GM21529 (cell line): Measurements from ENCODE around the gene LOC101059915.
A peak's percentile ranks its signal among the peaks of the same experiment; 100 is the strongest.
"Not testable (repeated sequence)": the region's sequence is repeated elsewhere in the genome, so short reads cannot be mapped to it uniquely, and the experiment has no call there.

Experiments
- ATAC-seq: cut with Tn5 transposase; IDR thresholded peaks from one replicate; pipeline ENCODE4 v1.9.1; 2021; ENCODE audit not compliant: unreplicated experiment

Gene LOC101059915

DNA sequence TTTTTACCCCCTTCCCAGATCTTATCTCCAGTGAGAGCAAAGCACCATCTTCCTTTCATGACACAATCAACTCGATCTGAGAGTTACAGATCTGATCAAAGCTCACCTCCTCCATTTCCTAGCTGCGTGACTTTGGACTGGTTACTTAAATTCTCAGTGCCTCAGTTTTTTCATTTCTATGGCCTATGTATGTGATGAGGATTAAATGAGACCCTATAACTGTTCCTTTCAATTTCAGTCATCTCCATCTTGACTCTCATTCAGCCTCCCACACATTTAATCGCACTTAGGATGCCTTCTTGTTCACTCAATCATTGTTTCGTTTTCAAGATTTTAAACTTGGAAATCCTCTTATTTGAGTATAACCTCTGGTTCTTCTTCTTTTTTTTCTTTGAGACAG, 28.9 kb upstream of the LOC101059915 start:
- no peak for ATAC-seq

DNA sequence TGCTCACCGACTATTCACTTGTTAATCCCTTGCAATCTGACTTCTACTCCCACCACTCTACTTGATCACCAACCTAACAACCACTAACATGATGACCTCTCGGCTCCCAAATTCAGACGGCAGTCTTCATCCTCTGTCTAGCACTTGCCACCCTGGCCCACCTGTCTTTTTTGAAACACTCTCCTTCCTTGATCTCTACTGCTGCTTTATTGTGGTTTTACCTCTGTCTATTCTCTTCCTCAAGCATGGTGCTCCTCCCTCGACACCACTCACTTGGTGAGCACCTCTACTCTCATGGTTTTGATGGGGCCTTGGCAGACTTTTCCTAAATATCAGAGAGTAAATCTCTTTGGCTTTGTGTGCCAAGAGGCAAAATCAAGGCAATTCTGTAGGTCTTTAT, 27.3 kb upstream of the LOC101059915 start:
- ATAC-seq = no peak

- ATAC-seq = not testable (repeated sequence)
These were observed 22.9 kb upstream of the LOC101059915 start for GRCh38 chrX:71644406-71644805.

GRCh38 chrX:71650333-71650969, 16.9 kb upstream of the LOC101059915 start:
- ATAC-seq = peak; percentile 89

GRCh38 chrX:71652405-71652804, 14.9 kb upstream of the LOC101059915 start:
- no peak for ATAC-seq

DNA sequence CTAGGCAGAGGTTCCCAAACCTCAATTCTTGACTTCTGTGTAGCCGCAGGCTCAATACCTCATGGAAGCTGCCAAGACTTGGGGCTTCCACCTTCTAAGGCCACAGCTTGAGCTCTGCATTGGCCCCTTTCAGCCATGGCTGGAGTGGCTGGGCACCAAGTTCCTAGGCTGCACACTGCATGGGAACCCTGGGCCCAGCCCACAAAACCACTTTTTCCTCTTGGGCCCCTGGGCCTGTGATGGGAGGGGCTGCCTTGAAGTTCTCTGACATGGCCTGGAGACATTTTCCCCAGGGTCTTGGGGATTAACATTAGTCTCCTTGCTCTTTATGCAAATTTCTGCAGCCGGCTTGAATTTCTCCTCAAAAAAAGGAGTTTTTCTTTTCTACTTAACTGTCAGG, 14.0 kb upstream of the LOC101059915 start:
- ATAC-seq = no peak

DNA sequence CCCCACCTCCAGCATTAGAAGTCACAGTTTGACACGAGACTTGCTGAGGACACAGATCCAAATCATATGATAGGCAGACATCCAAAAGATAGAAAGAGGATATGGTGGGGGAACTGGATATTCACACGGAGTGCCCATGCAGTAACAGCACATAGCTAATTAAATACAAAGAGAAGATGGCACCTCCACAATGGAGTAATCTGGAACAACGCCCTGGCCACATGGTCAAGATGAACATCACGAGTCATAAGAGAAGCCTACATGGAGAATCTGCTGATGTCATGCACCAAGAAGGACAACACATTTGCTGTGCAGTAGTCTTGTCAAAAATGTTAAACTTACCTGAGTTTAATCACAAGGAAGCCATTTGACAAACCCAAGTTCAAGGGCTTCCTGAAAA, 10.1 kb upstream of the LOC101059915 start:
- ATAC-seq = no peak

GRCh38 chrX:71659342-71659741, 8.0 kb upstream of the LOC101059915 start:
- ATAC-seq = no peak

- ATAC-seq = no peak
These were observed 7.4 kb upstream of the LOC101059915 start for GRCh38 chrX:71659959-71660358.

DNA sequence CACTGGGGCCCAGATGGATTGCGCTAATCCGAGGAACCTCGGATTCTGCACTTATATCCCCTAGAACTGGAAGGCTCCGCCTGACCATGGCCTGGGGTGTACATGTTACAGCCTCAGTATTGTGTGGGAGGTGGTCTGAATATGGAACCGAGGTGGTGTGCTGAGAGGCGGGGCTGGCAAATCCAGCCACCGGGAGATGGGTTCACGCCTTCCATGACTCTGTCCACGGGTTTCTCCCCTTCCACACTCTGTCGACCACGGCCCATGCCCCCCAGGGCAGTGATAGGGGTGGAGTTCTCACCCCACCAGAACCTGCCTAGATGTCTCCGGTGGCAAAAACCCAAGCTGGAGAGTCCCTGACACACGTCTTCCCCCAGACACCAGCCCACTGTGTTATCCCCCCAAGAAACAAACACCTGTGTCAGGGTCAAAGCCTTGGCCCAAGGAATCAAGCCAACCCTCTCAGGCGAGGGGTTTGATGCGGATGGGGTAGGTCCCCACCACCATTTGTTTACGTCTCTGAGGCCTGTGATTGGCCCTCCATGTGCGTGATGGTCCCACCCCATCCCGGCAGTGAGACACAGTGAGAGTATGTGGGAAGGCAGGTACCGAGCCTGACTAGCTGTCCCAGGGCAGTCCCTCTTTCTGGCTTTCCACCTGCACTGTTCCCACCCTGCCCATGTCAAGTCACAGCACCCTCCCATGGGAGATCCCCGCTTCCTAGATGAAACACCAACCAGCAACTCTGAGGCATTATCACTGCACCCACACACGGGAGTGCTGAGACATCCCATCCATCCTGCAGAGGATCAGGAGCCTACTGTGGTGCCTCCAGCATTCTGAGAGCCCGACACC, 6.6 kb upstream of the LOC101059915 start:
- no peak for ATAC-seq

DNA sequence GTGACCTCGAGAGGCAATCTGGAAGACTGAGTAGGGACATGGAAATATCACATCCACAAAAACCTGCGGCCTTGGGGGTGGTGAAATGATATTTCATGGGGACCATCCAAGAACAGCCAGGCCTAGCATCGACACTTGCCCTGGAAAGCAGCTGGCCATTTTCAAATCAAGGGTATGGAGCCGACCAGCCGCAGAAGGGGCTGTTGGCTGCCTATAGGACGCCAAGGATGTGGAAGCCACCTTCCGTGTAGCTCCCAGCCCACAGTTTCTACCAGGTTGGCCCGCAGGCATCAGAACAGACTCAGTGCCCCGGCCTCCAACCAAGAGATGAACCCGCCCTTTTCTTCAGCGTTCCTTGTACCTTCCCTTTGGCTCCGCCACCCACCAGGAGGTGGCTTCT, 5.4 kb upstream of the LOC101059915 start:
- ATAC-seq = no peak

GRCh38 chrX:71662654-71663053, 4.7 kb upstream of the LOC101059915 start:
- not testable (repeated sequence) for ATAC-seq

GRCh38 chrX:71663238-71663637, 4.1 kb upstream of the LOC101059915 start:
- not testable (repeated sequence) for ATAC-seq

GRCh38 chrX:71664202-71664601, 3.1 kb upstream of the LOC101059915 start:
- not testable (repeated sequence) for ATAC-seq

DNA sequence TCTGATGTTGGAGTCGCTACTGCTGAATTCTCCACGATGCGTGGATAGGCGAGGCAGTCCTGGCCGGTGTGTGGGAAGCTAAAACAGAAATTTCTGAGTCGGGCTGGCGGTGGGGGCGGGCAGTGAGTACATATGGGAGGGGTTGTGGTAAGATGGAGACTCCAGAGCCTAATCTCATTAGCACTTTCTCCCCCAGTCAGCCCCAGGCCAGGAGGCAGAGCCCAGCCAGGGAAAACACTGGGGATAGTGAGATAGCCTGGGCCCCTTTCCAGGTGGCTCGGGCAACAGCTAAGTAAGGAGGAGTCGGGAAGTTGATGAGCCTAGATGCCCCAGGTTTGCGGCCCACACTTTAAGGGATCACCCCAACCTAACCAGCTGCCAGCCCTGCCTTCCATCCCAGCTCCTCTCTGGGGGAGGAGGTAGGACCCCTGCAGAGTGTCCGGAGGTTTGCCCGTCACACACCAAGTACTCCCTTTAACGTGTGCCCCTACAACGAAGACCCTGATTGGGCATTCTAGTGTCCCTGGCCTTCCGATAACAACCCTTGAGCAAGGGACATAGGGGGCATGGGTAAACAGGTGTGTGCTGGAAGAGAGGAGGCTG, 2.4 kb upstream of the LOC101059915 start:
- no peak for ATAC-seq

GRCh38 chrX:71665747-71666146, 1.6 kb upstream of the LOC101059915 start:
- no peak for ATAC-seq

DNA sequence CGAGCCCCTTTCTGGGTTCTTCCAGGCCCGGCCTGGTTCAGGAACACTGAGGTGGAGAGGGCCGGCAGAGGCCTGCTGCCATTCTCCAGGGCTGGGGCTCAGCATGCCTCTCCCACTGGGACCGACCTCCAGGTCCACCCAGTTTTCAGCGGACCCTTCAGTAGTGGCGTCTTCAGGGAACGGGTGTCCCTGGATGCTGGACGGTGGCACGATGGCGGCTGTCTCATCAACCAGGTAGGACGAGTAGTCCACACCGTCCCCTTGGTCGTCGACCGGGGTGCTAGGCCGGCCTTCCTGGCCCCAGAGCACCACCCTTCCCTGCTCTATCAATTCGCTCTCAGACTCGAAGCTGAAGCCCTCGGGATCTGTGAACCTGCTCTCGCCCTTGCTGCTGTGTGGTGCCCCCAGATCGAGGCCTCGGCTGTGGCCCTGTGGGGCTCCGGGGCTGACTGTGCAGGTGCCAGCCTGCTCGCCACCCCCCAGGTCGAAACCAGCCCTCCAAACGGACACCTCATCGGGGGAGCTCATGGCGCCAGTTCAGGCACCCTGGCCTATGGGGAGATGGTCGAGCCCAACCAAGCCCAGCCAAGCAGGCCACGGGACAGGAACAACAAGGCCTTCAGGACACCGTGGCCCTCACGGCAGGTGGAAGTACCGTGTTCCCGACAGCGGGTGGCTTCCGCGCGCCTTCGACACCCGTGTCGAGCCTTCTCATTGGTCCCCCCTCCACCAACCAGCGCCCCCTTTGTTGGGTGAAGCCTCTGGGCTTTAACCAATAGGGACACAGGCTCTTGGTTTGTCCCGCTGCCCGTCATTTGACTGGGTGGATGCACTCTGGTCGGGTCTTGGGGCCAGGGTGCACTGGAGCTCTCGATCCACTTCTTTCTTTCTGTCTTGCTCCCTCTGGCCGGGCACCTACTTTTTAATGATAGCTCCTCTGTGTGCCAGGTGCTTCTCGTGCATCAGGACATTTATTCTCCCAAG, 814 bp upstream of the LOC101059915 start:
- ATAC-seq = no peak

GRCh38 chrX:71668248-71668595, 876 bp downstream of the LOC101059915 start:
- no peak for ATAC-seq

DNA sequence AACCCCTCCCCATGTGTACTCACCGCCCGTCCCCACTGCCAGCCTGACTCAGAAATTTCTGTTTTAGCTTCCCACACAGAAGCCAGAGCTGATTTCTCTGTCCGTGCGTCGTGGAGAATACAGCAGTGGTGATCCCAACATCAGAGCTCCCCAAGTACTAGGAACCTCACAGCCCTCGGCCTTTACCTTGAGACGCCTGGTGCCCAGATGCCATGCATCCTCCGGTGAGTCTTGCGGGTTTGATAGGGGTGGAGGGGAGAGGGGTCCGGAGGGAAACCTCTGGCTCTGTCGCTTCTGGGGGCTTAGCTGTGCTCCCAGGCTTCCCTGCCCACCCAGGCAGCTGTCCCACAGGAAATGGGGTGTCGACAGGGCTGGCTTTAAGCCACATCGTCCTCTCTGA, 2.1 kb downstream of the LOC101059915 start:
- ATAC-seq = no peak

DNA sequence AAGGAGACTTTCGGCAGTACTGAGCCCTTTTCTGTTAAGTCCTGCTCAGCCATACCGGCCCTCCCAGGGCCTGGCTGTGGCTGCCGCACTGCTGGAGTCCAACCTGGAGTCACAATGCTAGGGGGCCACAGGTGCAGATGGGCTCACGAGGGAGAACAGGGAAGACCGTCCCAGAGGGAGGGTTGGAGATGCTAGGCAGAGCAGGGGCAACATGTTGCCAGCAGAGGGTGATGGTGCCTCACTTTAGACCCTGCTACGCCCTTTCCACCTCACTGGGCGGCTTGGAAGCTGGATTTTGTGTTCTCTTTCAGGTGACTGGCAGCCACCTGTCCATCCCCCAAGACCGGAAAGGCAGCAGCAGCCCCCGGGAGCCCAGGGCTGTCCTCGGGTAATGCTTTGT, 2.6 kb downstream of the LOC101059915 start:
- peak; percentile 44 for ATAC-seq
